Measurements from ENCODE around the gene SP140. TPM values are rescaled to one million over a fixed set of nuclear protein-coding genes. Genes with fewer than 3 reads are reported as not detected.

SP140 gene
- polyA plus RNA-seq, 1 experiment: 0.29 TPM

DNA sequence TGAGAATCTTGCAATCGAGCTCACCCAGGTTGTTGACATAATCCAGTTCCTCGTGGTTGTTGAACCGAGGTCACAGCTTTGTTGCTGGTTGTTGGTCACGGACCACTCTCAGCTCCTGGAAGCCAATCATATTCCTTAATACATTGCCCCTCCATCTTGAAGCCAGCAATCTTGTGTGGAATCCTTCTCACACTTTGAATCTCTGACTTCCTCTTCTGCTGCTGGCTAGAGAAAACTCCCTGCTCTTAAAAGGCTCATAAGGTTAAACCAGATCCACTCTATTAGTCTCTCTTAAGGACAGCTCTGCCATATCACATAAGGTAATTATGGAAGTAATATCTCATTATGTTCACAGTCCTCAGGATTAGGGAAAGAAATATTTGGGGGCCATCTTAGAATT, 41.1 kb downstream of the SP140 start:
- no peak for DNase-seq (ENCODE audit: low read depth)
- ChIA-PET POLR2A (no interaction called here), CTCF (interaction anchor here (1.1 to 1.2 kb wide), 2 partner anchors 22 to 199 kb away, joined by 3 read pairs; no protein-coding TSS in a partner anchor)
- H3K4me3 ChIP-seq (ENCODE audit: low read depth, low read length): no peak overlapping the region
- H3K27me3 ChIP-seq (ENCODE audit: control insufficient read depth, insufficient read depth, low read length): no peaks in the 10 kb centered on the region
- TF ChIP-seq, protein P1, sequence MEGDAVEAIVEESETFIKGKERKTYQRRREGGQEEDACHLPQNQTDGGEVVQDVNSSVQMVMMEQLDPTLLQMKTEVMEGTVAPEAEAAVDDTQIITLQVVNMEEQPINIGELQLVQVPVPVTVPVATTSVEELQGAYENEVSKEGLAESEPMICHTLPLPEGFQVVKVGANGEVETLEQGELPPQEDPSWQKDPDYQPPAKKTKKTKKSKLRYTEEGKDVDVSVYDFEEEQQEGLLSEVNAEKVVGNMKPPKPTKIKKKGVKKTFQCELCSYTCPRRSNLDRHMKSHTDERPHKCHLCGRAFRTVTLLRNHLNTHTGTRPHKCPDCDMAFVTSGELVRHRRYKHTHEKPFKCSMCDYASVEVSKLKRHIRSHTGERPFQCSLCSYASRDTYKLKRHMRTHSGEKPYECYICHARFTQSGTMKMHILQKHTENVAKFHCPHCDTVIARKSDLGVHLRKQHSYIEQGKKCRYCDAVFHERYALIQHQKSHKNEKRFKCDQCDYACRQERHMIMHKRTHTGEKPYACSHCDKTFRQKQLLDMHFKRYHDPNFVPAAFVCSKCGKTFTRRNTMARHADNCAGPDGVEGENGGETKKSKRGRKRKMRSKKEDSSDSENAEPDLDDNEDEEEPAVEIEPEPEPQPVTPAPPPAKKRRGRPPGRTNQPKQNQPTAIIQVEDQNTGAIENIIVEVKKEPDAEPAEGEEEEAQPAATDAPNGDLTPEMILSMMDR (IDR thresholded peaks at IDR 0.05; ENCODE audit: insufficient read depth, low read depth, low read length): no peak
- no peaks in the 10 kb centered on the region for H3K36me3 ChIP-seq (ENCODE audit: control insufficient read depth, insufficient read depth, low read length)

DNA sequence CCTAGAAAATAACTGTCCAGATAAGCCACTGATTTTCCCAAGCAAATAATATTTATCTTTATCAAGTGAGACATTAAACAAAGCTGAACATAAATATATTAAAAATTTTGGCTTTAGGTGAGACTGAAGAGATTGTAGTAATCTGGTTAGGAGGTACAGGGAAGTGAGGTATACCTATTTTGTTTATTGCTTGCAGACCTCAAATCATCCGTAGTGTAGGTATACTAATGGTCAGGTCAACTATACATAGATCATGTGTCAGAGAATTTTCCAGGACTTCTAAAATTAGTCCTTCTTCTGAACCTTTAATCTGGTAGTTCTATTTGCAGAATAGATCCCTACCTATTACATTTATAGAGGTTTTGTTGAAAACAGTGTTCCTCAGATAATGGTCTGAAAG, 41.5 kb downstream of the SP140 start:
- CTCF ChIA-PET: interaction anchor here (1.2 kb wide), 1 partner anchor 200 kb away, joined by 3 read pairs; no protein-coding TSS in a partner anchor
- no peak overlapping the region for H3K4me3 ChIP-seq (ENCODE audit: low read depth, low read length)
- no peaks in the 10 kb centered on the region for H3K27me3 ChIP-seq (ENCODE audit: control insufficient read depth, insufficient read depth, low read length)
- DNase-seq (ENCODE audit: low read depth): no peak
- H3K36me3 ChIP-seq (ENCODE audit: control insufficient read depth, insufficient read depth, low read length): no peaks in the 10 kb centered on the region
- POLR2A ChIA-PET: no interaction called here
- TF ChIP-seq, protein P1 (IDR thresholded peaks at IDR 0.05; ENCODE audit: insufficient read depth, low read depth, low read length): no peak

DNA sequence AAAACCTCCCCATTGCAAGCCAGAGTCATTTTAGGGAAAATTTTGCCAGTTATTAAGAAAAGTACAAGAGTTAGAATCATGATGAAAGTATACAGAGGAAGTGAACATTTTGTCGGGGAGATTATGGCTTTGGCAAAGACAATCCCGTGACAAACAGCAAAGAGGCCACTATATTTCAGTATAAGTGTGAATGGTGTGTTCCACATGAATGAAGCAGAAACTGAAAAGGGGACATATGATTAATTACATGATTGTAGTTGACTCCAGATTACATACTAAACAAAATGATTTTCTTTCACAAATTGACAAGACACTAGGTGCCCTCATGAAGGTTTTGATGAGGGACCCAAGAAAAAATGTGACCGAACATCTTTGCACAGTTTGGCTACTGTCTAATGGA, 42.0 kb downstream of the SP140 start:
- H3K27me3 ChIP-seq (ENCODE audit: control insufficient read depth, insufficient read depth, low read length): no peaks in the 10 kb centered on the region
- TF ChIP-seq, protein P1 (IDR thresholded peaks at IDR 0.05; ENCODE audit: insufficient read depth, low read depth, low read length): no peak
- CTCF ChIA-PET: no interaction called here

DNA sequence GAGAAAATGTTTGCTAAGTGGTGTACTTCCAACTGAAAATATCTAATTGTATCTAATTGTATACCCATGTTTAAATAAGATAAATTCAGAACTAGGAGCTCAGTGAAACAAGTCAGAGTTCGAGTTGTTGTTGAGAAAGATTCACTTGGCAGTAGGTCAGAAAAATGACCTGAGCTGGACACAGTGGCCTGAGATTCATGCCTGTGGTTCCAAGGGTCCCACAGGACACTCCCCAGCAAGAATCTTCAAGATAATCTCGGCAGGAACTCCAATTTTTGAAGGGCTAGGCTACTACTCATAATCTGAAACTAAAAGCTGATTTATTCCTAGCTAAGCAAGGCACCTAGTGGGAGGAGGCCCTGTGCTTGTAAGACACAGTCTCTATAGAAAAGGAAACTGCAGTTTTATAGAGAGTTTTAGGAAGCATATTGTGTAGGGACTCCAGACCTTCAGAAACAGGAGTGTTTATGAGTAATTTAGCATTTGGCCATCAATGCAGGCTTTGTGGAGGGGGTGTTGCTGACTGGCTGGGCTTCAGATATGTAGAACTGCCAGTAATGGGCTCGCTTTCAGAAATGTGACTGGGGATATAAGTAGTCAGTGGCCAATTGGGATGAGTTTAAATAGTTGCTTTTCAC, 43.2 kb downstream of the SP140 start:
- no peak overlapping the region for H3K4me3 ChIP-seq (ENCODE audit: low read depth, low read length)
- no peaks in the 10 kb centered on the region for H3K27me3 ChIP-seq (ENCODE audit: control insufficient read depth, insufficient read depth, low read length)
- TF ChIP-seq, protein P1 (IDR thresholded peaks at IDR 0.05; ENCODE audit: insufficient read depth, low read depth, low read length): no peak
- no peaks in the 10 kb centered on the region for H3K36me3 ChIP-seq (ENCODE audit: control insufficient read depth, insufficient read depth, low read length)
- ChIA-PET CTCF (no interaction called here), POLR2A (no interaction called here)
- DNase-seq (ENCODE audit: low read depth): no peak

More for the DNA sequence above, 42.0 kb downstream of the SP140 start:
- POLR2A ChIA-PET: no interaction called here
- H3K4me3 ChIP-seq (ENCODE audit: low read depth, low read length): no peak overlapping the region
- H3K36me3 ChIP-seq (ENCODE audit: control insufficient read depth, insufficient read depth, low read length): no peaks in the 10 kb centered on the region
- DNase-seq (ENCODE audit: low read depth): no peak

DNA sequence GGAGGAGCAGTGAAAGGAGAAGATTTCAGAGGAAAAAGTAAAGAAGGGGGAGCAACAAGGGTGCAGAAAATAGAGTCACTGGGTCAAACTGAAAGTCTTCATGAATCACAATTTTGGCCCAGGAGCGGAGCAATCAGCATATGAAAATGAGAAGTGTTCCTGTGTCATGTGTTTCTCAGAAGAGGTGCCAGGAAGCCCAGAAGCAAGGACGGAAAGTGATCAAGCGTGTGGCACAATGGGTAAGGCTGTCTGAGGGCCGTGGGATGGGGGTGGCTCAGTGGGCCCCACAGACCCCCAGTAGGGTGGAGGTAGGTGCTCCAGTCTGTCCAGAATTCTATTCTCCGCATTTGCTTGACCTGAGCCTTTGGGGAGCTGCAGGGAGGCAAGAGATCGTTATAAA, 44.2 kb downstream of the SP140 start:
- H3K36me3 ChIP-seq (ENCODE audit: control insufficient read depth, insufficient read depth, low read length): no peaks in the 10 kb centered on the region
- H3K27me3 ChIP-seq (ENCODE audit: control insufficient read depth, insufficient read depth, low read length): no peaks in the 10 kb centered on the region
- CTCF ChIA-PET: no interaction called here
- POLR2A ChIA-PET: no interaction called here
- no peak overlapping the region for H3K4me3 ChIP-seq (ENCODE audit: low read depth, low read length)
- DNase-seq (ENCODE audit: low read depth): no peak
- TF ChIP-seq, protein P1 (IDR thresholded peaks at IDR 0.05; ENCODE audit: insufficient read depth, low read depth, low read length): no peak
